HG02763 (cell line): Measurements from ENCODE around the gene ZBTB17.
"Not testable (repeated sequence)": the region's sequence is repeated elsewhere in the genome, so short reads cannot be mapped to it uniquely, and the experiment has no call there.

Source experiments
- ATAC-seq: cut with Tn5 transposase; IDR thresholded peaks from one replicate; pipeline ENCODE4 v1.9.1; 2021; ENCODE audit warnings: mild to moderate bottlenecking, moderate library complexity; ENCODE audit not compliant: unreplicated experiment

Gene ZBTB17

DNA sequence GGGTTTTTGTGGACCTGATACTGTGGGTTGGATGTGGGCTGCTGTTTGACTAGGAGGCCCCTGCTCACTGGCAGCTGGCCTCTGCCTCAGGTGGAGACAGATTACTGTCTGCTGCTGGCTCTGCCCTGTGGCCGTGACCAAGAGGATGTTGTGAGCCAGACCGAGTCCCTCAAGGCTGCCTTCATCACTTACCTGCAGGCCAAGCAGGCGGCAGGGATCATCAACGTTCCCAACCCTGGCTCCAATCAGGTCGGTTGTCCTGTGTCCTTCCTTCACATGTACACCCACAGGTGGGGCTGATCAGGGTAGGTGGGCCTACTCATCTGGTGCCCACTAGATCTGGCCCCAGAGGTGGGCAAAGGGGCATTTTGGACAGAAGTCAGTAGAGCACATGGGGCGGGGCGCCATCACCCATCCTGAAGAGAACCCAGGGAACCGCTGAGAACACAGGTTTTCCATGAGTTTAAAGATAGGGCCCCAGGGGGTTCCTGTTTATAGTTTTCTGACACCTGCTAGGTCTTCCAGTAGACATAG is 37.2 kb downstream of the ZBTB17 start:
- ATAC-seq: no peak

DNA sequence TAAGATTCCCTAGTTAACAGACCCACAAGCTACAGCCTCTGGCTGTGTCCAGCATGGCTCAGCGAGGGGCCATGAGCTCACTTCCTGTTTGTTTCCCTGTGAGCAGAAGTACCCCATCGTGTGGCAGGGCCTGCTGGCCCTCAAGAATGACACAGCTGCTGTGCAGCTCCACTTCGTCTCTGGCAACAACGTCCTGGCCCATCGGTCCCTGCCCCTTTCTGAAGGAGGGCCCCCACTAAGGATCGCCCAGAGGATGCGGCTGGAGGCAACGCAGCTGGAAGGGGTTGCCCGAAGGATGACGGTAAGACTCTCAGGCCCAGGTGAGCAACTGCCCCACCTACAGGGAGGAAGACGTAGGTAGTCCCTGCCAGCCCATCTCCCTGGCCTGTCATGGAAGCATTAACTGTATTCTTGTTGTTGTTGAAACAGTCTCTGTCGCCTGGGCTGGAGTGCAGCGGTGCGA is 38.2 kb downstream of the ZBTB17 start:
- ATAC-seq: no peak

DNA sequence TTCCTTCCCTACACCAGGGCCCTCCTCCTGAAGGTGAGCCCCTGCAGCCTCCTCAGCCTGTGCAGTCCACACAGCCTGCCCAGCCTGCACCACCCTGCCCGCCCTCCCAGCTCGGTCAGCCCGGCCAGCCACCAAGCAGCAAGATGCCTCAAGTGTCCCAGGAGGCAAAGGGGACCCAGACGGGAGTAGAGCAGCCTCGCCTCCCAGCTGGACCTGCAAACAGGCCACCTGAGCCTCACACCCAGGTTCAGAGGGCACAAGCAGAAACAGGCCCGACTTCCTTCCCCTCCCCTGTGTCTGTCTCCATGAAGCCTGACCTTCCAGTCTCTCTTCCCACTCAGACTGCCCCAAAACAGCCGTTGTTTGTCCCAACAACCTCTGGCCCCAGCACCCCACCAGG is 38.8 kb downstream of the ZBTB17 start:
- no peak for ATAC-seq

DNA sequence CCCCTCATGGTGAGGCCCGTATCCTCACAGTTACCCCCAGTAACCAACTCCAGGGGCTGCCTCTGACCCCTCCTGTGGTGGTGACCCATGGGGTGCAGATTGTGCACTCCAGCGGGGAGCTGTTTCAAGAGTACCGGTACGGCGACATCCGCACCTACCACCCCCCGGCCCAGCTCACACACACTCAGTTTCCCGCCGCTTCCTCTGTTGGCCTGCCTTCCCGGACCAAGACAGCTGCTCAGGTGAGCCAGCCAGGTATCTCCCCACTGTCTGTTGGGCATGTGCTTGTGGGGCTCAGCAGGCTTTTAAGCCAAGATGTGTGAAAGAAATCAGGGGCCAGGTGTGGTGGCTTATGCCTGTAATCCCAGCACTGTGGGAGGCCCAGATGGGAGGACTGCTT is 39.9 kb downstream of the ZBTB17 start:
- no peak for ATAC-seq

DNA sequence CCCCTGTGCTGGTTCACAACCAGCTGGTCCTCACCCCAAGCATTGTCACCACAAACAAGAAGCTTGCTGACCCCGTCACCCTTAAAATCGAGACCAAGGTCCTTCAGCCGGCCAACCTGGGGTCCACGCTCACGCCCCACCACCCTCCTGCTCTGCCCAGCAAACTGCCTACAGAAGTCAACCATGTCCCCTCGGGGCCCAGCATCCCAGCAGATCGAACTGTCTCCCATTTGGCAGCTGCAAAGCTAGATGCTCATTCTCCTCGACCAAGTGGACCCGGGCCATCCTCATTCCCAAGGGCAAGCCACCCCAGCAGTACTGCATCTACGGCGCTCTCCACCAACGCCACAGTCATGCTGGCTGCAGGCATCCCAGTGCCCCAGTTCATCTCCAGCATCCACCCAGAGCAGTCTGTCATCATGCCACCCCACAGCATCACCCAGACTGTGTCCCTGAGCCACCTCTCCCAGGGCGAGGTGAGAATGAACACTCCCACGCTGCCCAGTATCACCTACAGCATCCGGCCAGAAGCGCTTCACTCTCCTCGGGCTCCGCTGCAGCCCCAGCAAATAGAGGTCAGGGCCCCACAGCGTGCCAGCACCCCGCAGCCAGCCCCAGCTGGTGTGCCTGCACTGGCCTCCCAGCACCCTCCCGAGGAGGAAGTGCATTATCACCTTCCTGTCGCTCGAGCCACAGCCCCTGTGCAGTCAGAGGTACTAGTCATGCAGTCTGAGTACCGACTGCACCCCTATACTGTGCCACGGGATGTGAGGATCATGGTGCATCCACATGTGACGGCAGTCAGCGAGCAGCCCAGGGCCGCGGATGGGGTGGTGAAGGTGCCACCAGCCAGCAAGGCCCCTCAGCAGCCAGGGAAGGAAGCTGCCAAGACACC is 40.6 kb downstream of the ZBTB17 start:
- no peak for ATAC-seq

DNA sequence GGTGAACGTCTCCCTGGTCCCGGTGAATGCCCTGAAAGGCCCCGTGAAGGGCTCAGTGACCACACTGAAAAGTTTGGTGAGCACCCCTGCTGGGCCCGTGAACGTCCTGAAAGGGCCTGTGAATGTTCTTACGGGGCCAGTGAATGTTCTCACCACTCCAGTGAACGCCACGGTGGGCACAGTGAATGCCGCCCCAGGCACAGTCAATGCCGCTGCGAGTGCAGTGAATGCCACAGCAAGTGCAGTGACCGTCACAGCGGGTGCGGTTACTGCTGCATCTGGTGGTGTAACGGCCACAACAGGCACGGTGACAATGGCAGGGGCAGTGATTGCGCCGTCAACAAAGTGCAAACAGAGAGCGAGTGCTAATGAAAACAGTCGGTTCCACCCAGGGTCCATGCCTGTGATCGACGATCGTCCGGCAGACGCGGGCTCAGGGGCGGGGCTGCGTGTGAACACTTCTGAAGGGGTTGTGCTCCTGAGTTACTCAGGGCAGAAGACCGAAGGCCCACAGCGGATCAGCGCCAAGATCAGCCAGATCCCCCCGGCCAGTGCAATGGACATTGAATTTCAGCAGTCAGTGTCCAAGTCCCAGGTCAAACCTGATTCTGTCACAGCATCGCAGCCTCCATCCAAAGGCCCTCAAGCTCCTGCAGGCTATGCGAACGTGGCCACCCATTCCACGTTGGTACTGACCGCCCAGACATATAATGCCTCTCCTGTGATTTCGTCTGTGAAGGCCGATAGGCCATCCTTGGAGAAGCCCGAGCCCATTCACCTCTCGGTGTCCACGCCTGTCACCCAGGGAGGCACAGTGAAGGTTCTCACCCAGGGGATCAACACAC is 41.5 kb downstream of the ZBTB17 start:
- no peak for ATAC-seq

DNA sequence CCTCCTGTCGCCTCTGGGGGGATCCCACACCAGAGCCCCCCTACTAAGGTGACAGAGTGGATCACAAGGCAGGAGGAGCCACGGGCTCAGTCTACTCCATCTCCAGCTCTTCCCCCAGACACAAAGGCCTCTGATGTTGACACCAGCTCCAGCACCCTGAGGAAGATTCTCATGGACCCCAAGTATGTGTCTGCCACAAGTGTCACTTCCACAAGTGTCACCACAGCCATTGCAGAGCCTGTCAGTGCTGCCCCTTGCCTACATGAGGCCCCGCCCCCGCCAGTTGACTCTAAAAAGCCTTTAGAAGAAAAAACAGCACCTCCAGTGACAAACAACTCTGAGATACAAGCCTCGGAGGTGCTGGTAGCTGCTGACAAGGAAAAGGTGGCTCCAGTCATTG is 42.2 kb downstream of the ZBTB17 start:
- no peak for ATAC-seq

DNA sequence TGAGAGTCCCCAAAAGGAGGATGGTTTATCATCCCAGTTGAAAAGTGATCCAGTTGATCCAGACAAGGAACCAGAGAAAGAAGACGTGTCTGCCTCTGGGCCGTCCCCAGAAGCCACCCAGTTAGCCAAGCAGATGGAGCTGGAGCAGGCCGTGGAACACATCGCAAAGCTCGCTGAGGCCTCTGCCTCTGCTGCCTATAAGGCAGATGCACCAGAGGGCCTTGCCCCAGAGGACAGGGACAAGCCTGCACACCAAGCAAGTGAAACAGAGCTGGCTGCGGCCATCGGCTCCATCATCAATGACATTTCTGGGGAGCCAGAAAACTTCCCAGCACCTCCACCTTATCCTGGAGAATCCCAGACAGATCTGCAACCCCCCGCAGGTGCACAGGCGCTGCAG is 43.3 kb downstream of the ZBTB17 start:
- no peak for ATAC-seq

DNA sequence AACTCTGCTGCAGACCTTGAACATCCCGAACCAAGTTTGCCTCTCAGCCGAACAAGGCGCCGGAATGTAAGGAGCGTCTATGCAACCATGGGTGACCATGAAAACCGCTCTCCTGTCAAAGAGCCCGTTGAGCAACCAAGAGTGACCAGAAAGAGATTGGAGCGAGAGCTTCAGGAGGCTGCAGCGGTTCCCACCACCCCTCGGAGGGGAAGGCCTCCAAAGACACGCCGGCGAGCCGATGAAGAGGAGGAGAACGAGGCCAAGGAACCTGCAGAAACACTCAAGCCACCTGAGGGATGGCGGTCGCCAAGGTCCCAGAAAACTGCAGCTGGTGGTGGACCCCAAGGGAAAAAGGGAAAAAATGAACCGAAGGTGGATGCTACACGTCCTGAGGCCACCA is 44.0 kb downstream of the ZBTB17 start:
- no peak for ATAC-seq

DNA sequence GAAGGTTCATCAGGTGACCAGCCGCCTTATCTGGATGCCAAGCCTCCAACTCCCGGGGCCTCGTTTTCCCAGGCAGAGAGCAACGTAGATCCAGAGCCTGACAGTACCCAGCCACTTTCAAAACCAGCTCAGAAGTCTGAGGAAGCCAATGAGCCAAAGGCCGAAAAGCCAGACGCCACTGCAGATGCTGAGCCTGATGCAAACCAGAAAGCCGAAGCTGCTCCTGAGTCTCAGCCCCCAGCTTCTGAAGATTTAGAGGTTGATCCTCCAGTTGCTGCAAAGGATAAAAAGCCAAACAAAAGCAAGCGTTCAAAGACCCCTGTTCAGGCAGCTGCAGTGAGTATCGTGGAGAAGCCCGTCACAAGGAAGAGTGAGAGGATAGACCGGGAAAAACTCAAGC is 44.5 kb downstream of the ZBTB17 start:
- ATAC-seq: no peak

DNA sequence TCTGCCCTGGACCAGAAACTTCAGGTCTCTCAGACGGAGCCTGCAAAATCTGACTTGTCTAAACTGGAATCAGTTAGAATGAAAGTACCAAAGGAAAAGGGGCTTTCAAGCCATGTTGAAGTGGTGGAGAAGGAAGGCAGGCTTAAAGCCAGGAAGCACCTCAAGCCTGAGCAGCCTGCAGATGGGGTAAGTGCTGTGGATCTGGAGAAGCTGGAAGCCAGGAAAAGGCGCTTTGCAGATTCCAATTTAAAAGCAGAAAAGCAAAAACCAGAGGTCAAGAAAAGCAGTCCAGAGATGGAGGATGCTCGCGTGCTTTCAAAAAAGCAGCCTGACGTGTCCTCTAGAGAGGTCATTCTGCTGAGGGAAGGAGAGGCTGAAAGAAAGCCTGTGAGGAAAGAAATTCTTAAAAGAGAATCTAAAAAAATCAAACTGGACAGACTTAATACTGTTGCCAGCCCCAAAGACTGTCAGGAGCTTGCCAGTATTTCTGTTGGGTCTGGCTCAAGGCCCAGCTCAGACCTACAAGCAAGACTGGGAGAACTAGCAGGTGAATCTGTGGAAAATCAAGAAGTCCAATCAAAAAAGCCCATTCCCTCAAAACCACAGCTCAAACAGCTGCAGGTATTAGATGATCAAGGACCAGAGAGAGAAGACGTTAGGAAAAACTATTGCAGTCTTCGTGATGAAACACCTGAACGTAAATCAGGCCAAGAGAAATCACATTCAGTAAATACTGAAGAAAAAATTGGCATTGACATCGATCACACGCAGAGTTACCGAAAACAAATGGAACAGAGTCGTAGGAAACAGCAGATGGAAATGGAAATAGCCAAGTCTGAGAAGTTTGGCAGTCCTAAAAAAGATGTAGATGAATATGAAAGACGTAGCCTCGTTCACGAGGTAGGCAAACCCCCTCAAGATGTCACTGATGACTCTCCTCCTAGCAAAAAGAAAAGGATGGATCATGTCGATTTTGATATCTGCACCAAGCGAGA is 46.6 kb downstream of the ZBTB17 start:
- ATAC-seq: no peak

DNA sequence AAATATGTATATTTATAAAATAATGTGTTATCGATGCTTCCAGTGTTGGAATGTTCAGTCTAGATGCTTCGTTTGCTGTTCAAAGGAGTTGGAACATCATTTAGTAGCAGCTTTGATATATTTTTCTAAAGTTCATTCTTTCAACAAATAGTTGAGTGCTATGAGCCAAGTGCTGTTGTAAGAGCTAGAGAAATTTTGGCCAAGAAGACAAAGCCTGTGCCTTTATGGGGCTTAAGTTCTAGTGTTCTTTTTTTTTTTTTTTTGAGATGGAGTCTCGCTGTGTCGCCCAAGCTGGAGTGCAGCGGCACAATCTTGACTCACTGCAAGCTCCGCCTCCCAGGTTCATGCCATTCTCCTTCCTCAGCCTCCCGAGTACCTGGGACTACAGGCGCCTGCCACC is 49.5 kb downstream of the ZBTB17 start:
- not testable (repeated sequence) for ATAC-seq

DNA sequence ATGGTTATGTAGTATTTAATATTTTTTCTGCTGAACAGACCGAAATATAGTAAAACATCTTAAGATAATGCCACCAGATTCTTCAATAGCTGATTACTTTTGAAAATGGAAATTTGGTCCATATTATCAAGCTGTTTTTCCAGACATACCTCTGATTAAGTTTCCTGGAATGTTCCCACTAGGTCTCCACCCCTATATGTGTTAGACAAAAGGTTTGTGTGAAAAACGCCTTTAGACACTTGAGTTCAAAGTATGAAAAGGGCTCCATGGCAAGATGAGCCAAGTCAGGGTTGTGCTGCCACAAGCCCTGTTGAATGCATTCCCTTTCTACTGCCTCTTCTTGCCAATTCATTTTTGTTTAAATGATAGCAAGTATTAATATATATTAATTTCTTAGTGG is 52.7 kb downstream of the ZBTB17 start:
- ATAC-seq: no peak

DNA sequence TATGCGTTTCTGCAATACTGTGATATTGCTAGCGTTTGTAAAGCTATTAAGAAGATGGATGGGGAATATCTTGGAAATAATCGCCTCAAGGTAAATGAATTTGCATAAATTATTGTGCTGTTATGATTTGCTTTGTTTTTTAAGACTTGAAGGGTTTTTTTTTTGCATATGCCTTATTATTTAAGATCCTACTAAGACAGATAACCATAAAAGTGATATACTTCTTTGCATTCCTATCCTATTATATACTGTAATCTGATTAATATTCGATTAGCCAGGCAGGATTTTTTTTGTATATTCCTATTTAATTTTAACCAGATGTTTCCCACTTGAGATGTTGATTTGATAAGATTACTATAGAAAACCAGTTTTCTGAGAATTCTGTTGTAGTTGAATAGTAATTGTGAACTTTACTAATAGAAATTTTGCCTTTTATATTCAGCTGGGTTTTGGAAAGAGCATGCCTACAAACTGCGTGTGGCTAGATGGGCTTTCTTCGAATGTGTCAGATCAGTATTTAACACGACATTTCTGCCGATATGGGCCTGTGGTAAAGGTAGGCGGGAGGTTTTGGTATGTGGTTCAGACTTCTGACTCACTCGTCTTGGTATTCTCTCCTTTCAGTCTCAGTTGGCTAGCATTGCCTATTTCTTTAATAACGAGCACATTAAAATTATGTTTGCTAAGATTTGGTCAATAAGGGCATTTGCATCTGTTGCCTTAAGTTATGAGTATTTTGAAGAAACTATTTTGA is 56.8 kb downstream of the ZBTB17 start:
- ATAC-seq: peak; percentile 51

DNA sequence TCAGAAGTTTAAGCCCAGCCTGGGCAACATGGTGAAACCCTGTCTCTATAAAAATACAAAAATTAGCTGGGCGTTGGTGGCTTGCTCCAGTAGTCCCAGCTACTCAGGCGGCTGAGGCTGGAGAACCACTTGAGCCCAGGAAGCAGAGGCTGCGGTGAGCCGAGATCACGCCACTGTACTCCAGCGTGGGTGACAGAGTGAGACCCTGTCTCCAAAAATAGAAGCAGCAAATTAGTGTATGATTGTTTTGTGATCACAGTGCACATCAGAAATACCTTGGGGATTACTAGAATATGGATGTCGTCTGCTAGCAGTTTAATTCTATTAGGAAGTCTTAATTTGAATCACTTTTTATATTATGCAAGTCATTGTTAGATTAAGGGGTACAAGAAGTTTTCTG is 59.0 kb downstream of the ZBTB17 start:
- ATAC-seq: no peak

DNA sequence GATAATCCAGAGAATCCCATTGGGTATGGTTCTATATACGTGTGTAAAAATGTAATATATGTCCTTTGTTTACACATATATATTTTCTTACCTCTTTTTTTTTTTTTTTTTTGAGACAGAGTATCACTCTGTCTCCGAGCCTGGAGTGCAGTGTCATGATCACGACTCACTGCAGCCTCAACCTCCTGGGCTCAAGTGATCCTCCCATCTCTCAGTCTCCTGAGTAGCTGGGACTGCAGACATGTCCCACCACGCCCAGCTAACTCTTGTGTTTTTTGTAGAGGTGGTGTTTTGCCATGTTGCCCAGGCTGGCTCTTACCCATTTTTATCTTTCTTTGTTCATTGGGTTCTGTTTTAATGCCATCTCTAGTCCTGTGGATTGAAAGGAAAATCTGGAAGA is 59.5 kb downstream of the ZBTB17 start:
- no peak for ATAC-seq

DNA sequence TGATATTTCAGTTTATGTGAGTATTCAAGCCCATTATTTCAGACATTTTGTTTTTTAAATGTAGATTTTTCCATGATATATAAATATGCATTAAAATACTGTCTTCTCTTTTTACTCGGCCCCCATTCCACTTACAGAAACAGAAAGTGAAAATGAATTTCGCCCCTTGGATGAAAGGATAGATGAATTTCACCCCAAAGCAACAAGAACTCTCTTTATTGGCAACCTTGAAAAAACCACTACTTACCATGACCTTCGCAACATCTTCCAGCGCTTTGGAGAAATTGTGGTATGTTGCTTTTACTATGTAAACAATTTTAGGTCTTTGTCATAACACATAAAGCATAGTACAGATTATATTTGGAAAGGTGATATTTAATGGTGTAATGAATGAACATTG is 59.9 kb downstream of the ZBTB17 start:
- no peak for ATAC-seq

DNA sequence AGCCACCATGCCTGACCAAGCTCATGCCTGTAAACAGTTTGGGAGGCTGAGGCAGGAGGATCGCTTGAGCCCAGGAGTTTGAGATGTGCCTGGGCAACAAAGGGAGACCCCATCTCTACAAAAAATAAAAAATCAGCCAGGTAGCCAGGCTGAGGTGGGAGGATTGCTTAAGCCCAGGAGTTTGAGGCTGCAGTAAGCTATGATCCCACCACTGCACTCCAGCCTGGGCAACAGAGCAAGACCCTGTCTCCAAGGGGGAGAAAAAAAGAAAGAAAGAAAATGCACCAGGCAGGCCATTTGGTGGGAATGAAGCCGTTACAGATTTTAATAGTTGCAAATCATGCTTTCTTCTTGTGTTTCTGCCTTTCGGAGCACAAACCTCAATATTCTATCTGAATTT is 62.3 kb downstream of the ZBTB17 start:
- not testable (repeated sequence) for ATAC-seq

DNA sequence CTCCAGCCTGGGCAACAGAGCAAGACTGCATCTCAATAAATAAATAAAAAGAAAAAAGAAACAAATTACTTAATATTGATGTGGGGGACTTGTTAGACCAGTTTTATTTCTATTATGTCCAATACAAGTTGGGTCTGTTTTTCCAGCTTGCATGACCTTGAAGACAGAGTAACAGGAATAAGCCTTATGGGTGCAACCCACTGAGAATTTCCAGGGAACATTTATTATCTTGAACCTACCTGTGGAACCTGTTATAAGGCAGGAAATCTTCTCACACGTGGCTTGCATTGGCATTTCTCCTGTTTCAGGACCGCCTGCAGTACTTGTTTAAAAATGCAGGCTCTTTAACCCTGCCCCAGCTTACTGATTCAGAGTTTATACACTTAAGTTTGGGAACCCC is 64.0 kb downstream of the ZBTB17 start:
- ATAC-seq: no peak

DNA sequence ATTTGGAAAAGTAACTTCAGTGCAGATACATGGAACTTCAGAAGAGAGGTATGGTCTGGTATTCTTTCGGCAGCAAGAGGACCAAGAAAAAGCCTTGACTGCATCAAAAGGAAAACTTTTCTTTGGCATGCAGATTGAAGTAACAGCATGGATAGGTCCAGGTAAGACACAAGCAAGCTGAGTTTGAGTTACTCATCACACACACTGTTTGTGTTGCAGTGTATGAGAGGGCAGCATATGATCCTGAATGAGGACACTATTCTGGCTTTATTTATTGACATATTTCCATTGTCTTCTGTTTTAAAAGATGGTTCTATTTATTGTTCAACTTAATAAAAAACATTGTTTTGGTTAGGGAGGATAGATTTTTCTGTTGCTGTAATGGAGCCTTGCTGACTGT is 64.8 kb downstream of the ZBTB17 start:
- no peak for ATAC-seq
